OCI-LY1 (cell line): Measurements from ENCODE around the gene PRMT3.

ENCODE experiments used
- CTCF ChIP-seq: fragments of 200-600 bp; sonication (generic), shearing (Covaris generic); IDR thresholded peaks from 2 replicates; pipeline ENCODE4 v1.5.1; 2017; ENCODE audit warnings: mild to moderate bottlenecking, antibody characterized with exemption, low read length, moderate library complexity, mixed read lengths
- EZH2 ChIP-seq: fragments of 200-600 bp; sonication (generic), shearing (Covaris generic); IDR thresholded peaks from 2 replicates; pipeline ENCODE4 v1.8.0; 2017; ENCODE audit warnings: borderline replicate concordance, mixed run types, mild to moderate bottlenecking, antibody characterized with exemption, low read length, moderate library complexity, mixed read lengths

GRCh38 chr11:20452585-20452984 lies 65.1 kb downstream of the PRMT3 start:
- TF ChIP-seq EZH2 (no peak), CTCF (no peak)
